Esophagus muscularis mucosa (tissue), 4 donors: ENCODE data around the gene SIT1. TPM values are rescaled to one million over a fixed set of nuclear protein-coding genes. Genes with fewer than 3 reads are reported as not detected.

Experiments used
- DNase-seq: peaks from one replicate; pipeline ENCODE4 v3.0.0-alpha.2; 2017; ENCODE audit errors: extremely low spot score
- H3K27ac ChIP-seq, 4 donors: fragments of 200-600 bp; sonication (generic); replicated peaks in 1 of 4; 1 replicate in 3 of 4; 2 replicates in 1 of 4; pipeline ENCODE4 v1.5.1; 2016 to 2019; ENCODE audit warnings: mild to moderate bottlenecking in 1 of 4
- H3K27me3 ChIP-seq, 4 donors: fragments of 200-600 bp; sonication (generic); one replicate each; pipeline versions ENCODE4 v1.5.1 to v1.6.0; 2016 to 2019
- H3K36me3 ChIP-seq, 4 donors: fragments of 200-600 bp; sonication (generic); one replicate each; pipeline ENCODE4 v1.5.1; 2016 to 2019
- H3K4me1 ChIP-seq, 4 donors: fragments of 200-600 bp; sonication (generic); one replicate each; pipeline ENCODE4 v1.5.1; 2016 to 2019
- H3K4me3 ChIP-seq, 4 donors: fragments of 200-600 bp; sonication (generic); 1 replicate in 2 of 4; 2 replicates in 2 of 4; pipeline ENCODE4 v1.5.1; 2016 to 2019; ENCODE audit warnings: mild to moderate bottlenecking in 4 of 4, moderate library complexity in 1 of 4
- H3K9me3 ChIP-seq, 4 donors: fragments of 200-600 bp; sonication (generic); 1 replicate in 3 of 4; 2 replicates in 1 of 4; pipeline ENCODE4 v1.5.1; 2016 to 2019
- EP300 ChIP-seq: sonication (generic); formaldehyde crosslinking; IDR thresholded peaks from one replicate; pipeline ENCODE4 v1.6.1; 2017; ENCODE audit warnings: antibody characterized with exemption
- POLR2A ChIP-seq: fragments of 450-650 bp; IDR thresholded peaks from one replicate; pipeline ENCODE4 v1.6.1; 2017; ENCODE audit warnings: antibody characterized with exemption, moderate library complexity, mild to moderate bottlenecking, low read depth
- POLR2AphosphoS5 ChIP-seq, 2 donors: sonication (generic); formaldehyde crosslinking; IDR thresholded peaks; one replicate each; pipeline ENCODE4 v1.6.1; 2017; ENCODE audit warnings: antibody characterized with exemption in 2 of 2
- WGBS: methylation state at CpG from one replicate; pipeline ENCODE4 v1.1.5; 2018; 5-methylcytosine and 5-hydroxymethylcytosine counted together
- intact Hi-C: fragments of 100-400 bp; cut with DNase I; formaldehyde crosslinking; loops from one replicate; pipeline ENCODE4 v1.15.1; 2023
- total RNA-seq, 4 donors: library from RNA; depleted of rRNA; stranded (reverse); fragments of >200 nt; gene quantifications; one replicate each; pipeline versions ENCODE4 v1.1.0 to v1.2.1, GENCODE V29; 2016
- TF ChIP-seq, protein P1 (sequence below), 3 experiments: fragments of 200-600 bp in 2 of 3; fragments of 450-650 bp in 1 of 3; sonication (generic) in 2 of 3; IDR thresholded peaks; one replicate each; pipeline ENCODE4 v1.5.1; 2017 to 2019; ENCODE audit warnings: antibody characterized with exemption in 3 of 3, mild to moderate bottlenecking in 2 of 3, moderate library complexity in 1 of 3

The SIT1 gene
- total RNA-seq, 4 donors from 2014 or later = 0.40 to 0.83 (median 0.83) TPM; not detected in 1

DNA sequence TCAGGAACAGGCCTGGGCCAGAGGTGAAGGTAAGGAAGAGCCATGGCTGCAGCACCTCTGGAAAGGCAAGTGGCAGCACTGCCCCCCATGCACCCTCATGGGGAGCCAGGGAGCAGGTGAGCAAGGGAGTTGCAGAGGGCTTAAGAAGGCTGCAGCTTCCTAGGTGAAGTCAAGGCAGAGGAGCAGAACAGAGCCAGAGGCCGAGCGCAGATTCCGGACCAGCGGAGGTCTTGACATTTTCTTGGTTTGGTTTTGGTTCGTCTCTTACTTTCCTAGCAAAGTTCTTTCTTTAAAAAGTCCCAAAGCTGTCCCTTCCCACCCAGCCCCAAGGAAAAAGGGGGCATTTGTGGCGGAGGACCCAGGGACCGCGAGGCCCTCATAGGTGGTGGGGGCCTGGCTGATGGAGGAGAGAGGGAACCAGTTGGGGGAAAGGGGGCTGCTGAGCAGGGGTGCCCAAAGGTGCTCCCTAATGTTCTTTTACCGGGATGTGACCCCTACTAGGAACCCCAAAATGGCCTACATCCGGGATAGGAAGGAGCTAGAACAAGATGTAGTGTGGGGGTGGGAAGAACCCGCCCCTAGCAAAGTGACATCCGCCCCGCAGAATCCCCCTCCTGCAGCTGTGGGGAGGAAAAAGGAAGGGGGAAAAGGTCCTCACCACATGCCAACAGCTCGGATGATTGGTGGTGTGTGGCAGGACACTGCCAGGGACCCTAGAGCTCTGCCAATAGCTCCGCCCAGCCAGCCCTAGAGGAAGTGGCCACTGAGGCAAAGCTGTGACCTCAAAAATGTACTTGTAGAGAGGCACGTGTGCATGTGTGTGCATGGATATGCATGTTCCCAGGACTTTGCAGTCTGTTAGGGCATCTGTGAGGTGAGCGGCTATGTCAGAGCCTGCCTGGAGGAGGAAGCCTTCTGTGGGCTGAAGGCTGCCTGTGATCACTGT, 31.6 kb downstream of the SIT1 start:
- no peak overlapping the region for H3K4me3 ChIP-seq
- H3K36me3 ChIP-seq = no peaks in the 10 kb centered on the region
- H3K9me3 ChIP-seq = no peaks in the 10 kb centered on the region
- H3K27me3 ChIP-seq = no peaks in the 10 kb centered on the region
- H3K4me1 ChIP-seq = peaks cover 4 to 17% (median 13%) of the 10 kb centered on the region in 4 donors
- no peak overlapping the region for H3K27ac ChIP-seq
- TF ChIP-seq EP300 (no peak), POLR2AphosphoS5 (IDR thresholded peaks at IDR 0.05) (peak in 1 of 2 donors; percentile 28)
- intact Hi-C loops = no loop called here
- 82% methylated on average over 17 of the region's 17 CpGs for WGBS
- DNase-seq = no peak

DNA sequence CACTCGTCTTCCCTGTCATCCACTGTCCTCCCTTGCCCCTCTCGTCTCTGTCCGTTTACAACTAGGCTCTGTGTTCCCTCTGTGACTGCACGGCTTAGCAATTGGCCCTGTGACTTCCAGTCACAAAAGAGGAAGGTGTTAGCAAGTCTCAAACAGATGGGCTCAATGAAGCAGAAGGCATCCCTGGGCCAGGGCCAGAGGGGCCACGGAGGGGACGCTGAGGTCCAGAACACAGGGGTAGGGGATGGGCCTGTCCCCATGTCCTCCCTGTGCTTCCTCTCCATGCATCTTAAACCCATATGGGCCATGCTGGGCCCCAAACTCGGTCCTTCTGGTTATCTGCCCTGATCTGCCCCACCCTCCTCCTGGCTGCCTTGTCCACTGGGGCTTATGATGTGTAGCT, 32.4 kb downstream of the SIT1 start, which contains the start of gene CD72:
Gene CD72, minus strand, starts transcription at position 89 of the 403 bp plus-strand sequence. CDS start 110 bp downstream, outside the sequence.
- intact Hi-C loops = no loop called here
- Histone ChIP-seq H3K36me3 (no peaks in the 10 kb centered on the region), H3K4me3 (peak within 1 kb of the TSS; percentile 50 to 62 (median 54)), H3K27me3 (no peaks in the 10 kb centered on the region), H3K9me3 (no peaks in the 10 kb centered on the region), H3K4me1 (peaks cover 4 to 17% (median 13%) of the 10 kb centered on the region in 4 donors), H3K27ac (peak within 1 kb of the TSS in 1 of 4 donors; percentile 35)
- TF ChIP-seq, protein P1, sequence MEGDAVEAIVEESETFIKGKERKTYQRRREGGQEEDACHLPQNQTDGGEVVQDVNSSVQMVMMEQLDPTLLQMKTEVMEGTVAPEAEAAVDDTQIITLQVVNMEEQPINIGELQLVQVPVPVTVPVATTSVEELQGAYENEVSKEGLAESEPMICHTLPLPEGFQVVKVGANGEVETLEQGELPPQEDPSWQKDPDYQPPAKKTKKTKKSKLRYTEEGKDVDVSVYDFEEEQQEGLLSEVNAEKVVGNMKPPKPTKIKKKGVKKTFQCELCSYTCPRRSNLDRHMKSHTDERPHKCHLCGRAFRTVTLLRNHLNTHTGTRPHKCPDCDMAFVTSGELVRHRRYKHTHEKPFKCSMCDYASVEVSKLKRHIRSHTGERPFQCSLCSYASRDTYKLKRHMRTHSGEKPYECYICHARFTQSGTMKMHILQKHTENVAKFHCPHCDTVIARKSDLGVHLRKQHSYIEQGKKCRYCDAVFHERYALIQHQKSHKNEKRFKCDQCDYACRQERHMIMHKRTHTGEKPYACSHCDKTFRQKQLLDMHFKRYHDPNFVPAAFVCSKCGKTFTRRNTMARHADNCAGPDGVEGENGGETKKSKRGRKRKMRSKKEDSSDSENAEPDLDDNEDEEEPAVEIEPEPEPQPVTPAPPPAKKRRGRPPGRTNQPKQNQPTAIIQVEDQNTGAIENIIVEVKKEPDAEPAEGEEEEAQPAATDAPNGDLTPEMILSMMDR (IDR thresholded peaks at IDR 0.05) = no peak
- TF ChIP-seq POLR2AphosphoS5 (IDR thresholded peaks at IDR 0.05) = no peak
- no peak for TF ChIP-seq POLR2A
- WGBS = 83% methylated on average over 6 of the region's 7 CpGs
- no peak for DNase-seq

DNA sequence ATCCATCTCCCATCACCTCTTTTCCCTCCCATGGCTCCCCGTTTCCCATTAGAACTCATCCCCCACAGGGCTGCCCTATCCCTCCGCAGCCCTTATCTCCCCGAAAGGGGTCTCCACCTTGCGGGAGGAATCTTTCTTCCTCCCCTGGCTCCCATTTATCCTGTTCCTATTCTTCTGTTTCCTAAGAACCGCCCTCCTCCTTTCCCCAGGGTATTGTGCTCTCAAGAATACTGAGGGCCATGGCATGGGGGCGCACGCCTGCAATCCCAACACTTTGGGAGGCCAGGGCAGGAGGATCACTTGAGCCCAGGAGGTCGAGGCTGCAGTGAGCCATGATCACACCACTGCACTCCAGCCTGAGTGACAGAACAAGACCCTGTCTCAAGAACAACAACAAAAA, 33.2 kb downstream of the SIT1 start:
- no peak for DNase-seq
- TF ChIP-seq POLR2AphosphoS5 (IDR thresholded peaks at IDR 0.05) = no peak
- peak overlapping the region in 1 of 4 donors; percentile 35 for H3K27ac ChIP-seq

DNA sequence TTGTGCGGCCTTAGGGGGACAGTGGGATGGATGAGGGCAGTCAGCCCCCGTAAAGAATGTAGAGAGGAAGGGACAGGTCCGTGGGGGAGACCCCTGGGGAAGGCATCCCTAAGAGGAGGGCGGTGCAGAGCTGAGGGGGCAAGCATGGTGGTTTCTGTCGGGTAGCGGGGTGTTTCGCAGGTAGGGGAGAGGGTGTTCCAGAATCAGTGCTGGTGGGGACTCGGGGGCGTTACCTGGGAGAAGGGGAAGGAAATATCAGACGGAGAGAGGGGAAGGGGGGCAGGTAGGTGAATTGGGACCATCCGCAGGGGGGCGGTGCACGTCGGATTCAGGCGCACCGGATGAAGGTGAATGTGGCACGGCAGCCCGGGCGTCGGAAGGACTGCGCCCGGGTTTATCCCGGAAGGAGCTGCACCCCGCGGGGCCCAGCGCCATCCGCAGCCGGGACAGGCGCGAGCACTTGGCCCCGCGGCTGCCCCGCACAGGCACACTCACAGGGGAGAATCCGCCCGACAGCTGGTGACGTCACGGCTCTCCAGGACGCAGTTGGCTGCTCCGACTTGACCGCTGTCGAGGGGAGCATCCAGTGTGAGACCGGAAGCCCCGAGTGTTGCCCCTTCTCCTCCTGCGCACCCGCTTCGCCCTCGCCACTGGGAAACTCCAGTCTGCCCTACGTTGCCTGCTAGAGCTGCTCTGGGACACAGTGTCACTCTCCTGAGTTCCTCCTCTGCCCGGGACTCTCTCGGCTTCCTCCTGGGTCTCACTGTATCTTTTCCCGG, 33.9 kb downstream of the SIT1 start:
- H3K27ac ChIP-seq = peak overlapping the region in 1 of 4 donors; percentile 35
- DNase-seq = no peak
- 11% methylated on average over 45 of the region's 51 CpGs for WGBS
- H3K27me3 ChIP-seq = no peaks in the 10 kb centered on the region
- H3K4me3 ChIP-seq = peak overlapping the region; percentile 50 to 62 (median 54)
- TF ChIP-seq EP300 (no peak), POLR2AphosphoS5 (IDR thresholded peaks at IDR 0.05) (peak in 1 of 2 donors; percentile 48), POLR2A (no peak)
- TF ChIP-seq, protein P1 (IDR thresholded peaks at IDR 0.05) = peak in 2 of 3 experiments; percentile 5 to 7
- H3K4me1 ChIP-seq = peaks cover 4 to 17% (median 13%) of the 10 kb centered on the region in 4 donors
- no peaks in the 10 kb centered on the region for H3K36me3 ChIP-seq
- no peaks in the 10 kb centered on the region for H3K9me3 ChIP-seq
- intact Hi-C loops = no loop called here

More for the DNA sequence above, 33.2 kb downstream of the SIT1 start:
- WGBS = 64% methylated on average over 8 of the region's 8 CpGs
- intact Hi-C loops = no loop called here
- Histone ChIP-seq H3K36me3 (no peaks in the 10 kb centered on the region), H3K4me1 (peaks cover 4 to 17% (median 13%) of the 10 kb centered on the region in 4 donors), H3K4me3 (peak overlapping the region; percentile 50 to 62 (median 54)), H3K27me3 (no peaks in the 10 kb centered on the region), H3K9me3 (no peaks in the 10 kb centered on the region)

DNA sequence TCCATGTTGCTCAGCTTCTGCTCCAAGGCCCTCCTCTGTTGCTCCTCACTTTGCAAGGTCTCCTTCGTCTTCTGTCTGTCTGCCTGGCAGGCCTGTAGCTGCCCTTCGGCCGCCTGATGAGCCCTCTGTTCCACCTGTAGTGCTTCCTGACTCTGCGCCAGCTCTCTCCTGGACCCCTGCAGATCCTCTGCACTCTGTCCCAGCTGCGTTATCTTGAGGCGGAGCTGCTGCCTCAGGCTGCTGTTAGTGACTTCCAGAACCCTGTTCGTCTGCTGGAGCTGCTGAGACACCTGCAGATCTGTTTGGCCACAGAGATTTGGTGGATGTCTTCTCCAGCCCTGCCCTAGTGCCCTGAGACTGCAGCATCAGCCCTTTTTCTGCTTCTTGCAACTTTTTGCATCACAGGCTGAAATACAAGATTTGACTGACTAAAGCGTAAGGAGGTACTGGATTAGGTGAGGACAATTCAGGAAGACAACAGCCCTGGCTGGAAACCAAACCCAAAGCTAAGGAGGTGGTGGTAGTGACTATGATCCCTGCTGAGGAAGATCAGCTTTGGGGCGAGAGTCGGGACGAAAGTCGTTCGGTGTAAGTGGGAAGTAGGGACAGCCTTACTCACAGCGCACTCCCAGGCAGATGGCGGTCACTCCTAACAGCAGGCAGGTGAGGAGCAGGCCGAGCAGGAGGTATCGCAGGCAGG, 34.6 kb downstream of the SIT1 start:
- Histone ChIP-seq H3K27me3 (no peaks in the 10 kb centered on the region), H3K9me3 (no peaks in the 10 kb centered on the region), H3K4me3 (no peak overlapping the region), H3K27ac (no peak overlapping the region), H3K4me1 (peaks cover 4 to 17% (median 14%) of the 10 kb centered on the region in 4 donors), H3K36me3 (no peaks in the 10 kb centered on the region)
- intact Hi-C loops = no loop called here
- TF ChIP-seq POLR2A = no peak
- TF ChIP-seq POLR2AphosphoS5 (IDR thresholded peaks at IDR 0.05) = no peak
- TF ChIP-seq EP300 = no peak
- TF ChIP-seq, protein P1 (IDR thresholded peaks at IDR 0.05) = no peak
- no peak for DNase-seq
- 73% methylated on average over 17 of the region's 17 CpGs for WGBS
